Measurements from ENCODE around the gene FOXR1. TPM values are rescaled to one million over a fixed set of nuclear protein-coding genes. Genes with fewer than 3 reads are reported as not detected.

The FOXR1 gene
- total RNA-seq, 1 donor from 2014 or later: not detected

- intact Hi-C loops (cut with DNase I): no loop called here
- peaks cover 0 to 17% of the 10 kb centered on the region in 2 donors for H3K4me1 ChIP-seq
Observed at GRCh38 chr11:119023741-119024140, 52.2 kb downstream of the FOXR1 start.

GRCh38 chr11:119024430-119025098 is 53.0 kb downstream of the FOXR1 start:
- intact Hi-C loops (cut with DNase I): no loop called here

More at GRCh38 chr11:119023741-119024140, 52.2 kb downstream of the FOXR1 start:
- no peak for TF ChIP-seq CTCF (IDR thresholded peaks at IDR 0.05)
- H3K27me3 ChIP-seq: no peaks in the 10 kb centered on the region
- no peak overlapping the region for H3K27ac ChIP-seq
- H3K36me3 ChIP-seq: peaks cover 9 to 43% of the 10 kb centered on the region in 2 donors
- no peak for DNase-seq (ENCODE audit: low spot score in 2 of 2)
- H3K4me3 ChIP-seq: no peak overlapping the region
- H3K9me3 ChIP-seq: no peaks in the 10 kb centered on the region

GRCh38 chr11:119025099-119025473 is 53.5 kb downstream of the FOXR1 start:
- Histone ChIP-seq H3K27ac (peak overlapping the region; percentile 0 to 48), H3K4me1 (peaks cover 3 to 16% of the 10 kb centered on the region in 2 donors), H3K36me3 (peaks cover 9 to 43% of the 10 kb centered on the region in 2 donors), H3K4me3 (no peak overlapping the region), H3K9me3 (no peaks in the 10 kb centered on the region), H3K27me3 (no peaks in the 10 kb centered on the region)
- TF ChIP-seq CTCF (IDR thresholded peaks at IDR 0.05): no peak
- no peak for DNase-seq (ENCODE audit: low spot score in 2 of 2)
- intact Hi-C loops (cut with DNase I): no loop called here

More at GRCh38 chr11:119024430-119025098, 53.0 kb downstream of the FOXR1 start:
- no peak for DNase-seq (ENCODE audit: low spot score in 2 of 2)
- H3K4me3 ChIP-seq: no peak overlapping the region
- peaks cover 0 to 16% of the 10 kb centered on the region in 2 donors for H3K4me1 ChIP-seq
- peaks cover 9 to 43% of the 10 kb centered on the region in 2 donors for H3K36me3 ChIP-seq
- no peak for TF ChIP-seq CTCF (IDR thresholded peaks at IDR 0.05)
- no peaks in the 10 kb centered on the region for H3K27me3 ChIP-seq
- no peaks in the 10 kb centered on the region for H3K9me3 ChIP-seq
- peak overlapping the region; percentile 0 to 48 for H3K27ac ChIP-seq

GRCh38 chr11:119025541-119025940 is 54.0 kb downstream of the FOXR1 start:
- H3K36me3 ChIP-seq: peaks cover 9 to 43% of the 10 kb centered on the region in 2 donors
- intact Hi-C loops (cut with DNase I): no loop called here

GRCh38 chr11:119025978-119026766 is 54.6 kb downstream of the FOXR1 start:
- peak overlapping the region; percentile 0 to 48 for H3K27ac ChIP-seq
- H3K27me3 ChIP-seq: no peaks in the 10 kb centered on the region
- no peak overlapping the region for H3K4me3 ChIP-seq
- intact Hi-C loops (cut with DNase I): no loop called here
- no peak for DNase-seq (ENCODE audit: low spot score in 2 of 2)
- no peaks in the 10 kb centered on the region for H3K9me3 ChIP-seq
- H3K4me1 ChIP-seq: peaks cover 5 to 14% of the 10 kb centered on the region in 2 donors
- TF ChIP-seq CTCF (IDR thresholded peaks at IDR 0.05): no peak
- H3K36me3 ChIP-seq: peaks cover 9 to 43% of the 10 kb centered on the region in 2 donors

More at GRCh38 chr11:119025541-119025940, 54.0 kb downstream of the FOXR1 start:
- DNase-seq (ENCODE audit: low spot score in 2 of 2): no peak
- TF ChIP-seq CTCF (IDR thresholded peaks at IDR 0.05): no peak
- Histone ChIP-seq H3K9me3 (no peaks in the 10 kb centered on the region), H3K27me3 (no peaks in the 10 kb centered on the region), H3K4me1 (peaks cover 5 to 12% of the 10 kb centered on the region in 2 donors), H3K27ac (peak overlapping the region; percentile 0 to 48), H3K4me3 (no peak overlapping the region)
